ENCODE results near the gene EFCAB10.
"Not testable (repeated sequence)": the region's sequence is repeated elsewhere in the genome, so short reads cannot be mapped to it uniquely, and the experiment has no call there.

The EFCAB10 gene

GRCh38 chr7:105532709-105533460 lies 48.4 kb downstream of the EFCAB10 start:
- Mint-ChIP-seq H3K36me3 (ENCODE audit: insufficient read depth) (peaks cover 29% of the 10 kb centered on the region), H3K9me3 (no peaks in the 10 kb centered on the region), H3K4me1 (ENCODE audit: low read depth in 2 of 2) (peaks cover 19 to 22% of the 10 kb centered on the region in 2 donors), H3K4me3 (peak overlapping the region; percentile 83 to 84), H3K27ac (peak overlapping the region; percentile 86 to 89), H3K27me3 (no peaks in the 10 kb centered on the region)
- no peak for ATAC-seq (replicated peaks)
- no peak for DNase-seq

GRCh38 chr7:105531792-105532671 lies 49.3 kb downstream of the EFCAB10 start, which contains the start of gene RINT1:
Gene RINT1, plus strand, starts transcription at chr7:105532201. Its CDS starts 115 bp downstream, at chr7:105532316.
- Mint-ChIP-seq H3K4me1 (ENCODE audit: low read depth in 2 of 2) (peaks cover 19 to 22% of the 10 kb centered on the region in 2 donors), H3K27me3 (no peaks in the 10 kb centered on the region), H3K9me3 (no peaks in the 10 kb centered on the region), H3K36me3 (ENCODE audit: insufficient read depth) (peaks cover 20% of the 10 kb centered on the region), H3K27ac (peak within 1 kb of the TSS; percentile 86 to 89), H3K4me3 (peak within 1 kb of the TSS; percentile 83 to 84)
- ATAC-seq (replicated peaks) (peak; percentile 87), DNase-seq (peak; percentile 88 to 94 (median 91))

- Mint-ChIP-seq H3K4me1 (ENCODE audit: low read depth in 2 of 2) (peaks cover 18 to 19% of the 10 kb centered on the region in 2 donors), H3K9me3 (no peaks in the 10 kb centered on the region), H3K4me3 (peak overlapping the region; percentile 36 to 84), H3K36me3 (ENCODE audit: insufficient read depth) (peaks cover 13% of the 10 kb centered on the region), H3K27ac (peak overlapping the region in 1 of 2 donors; percentile 86), H3K27me3 (no peaks in the 10 kb centered on the region)
- ATAC-seq (replicated peaks): no peak
- no peak for DNase-seq
Observed at GRCh38 chr7:105530546-105530945, 50.7 kb downstream of the EFCAB10 start.

GRCh38 chr7:105530126-105530525 lies 51.2 kb downstream of the EFCAB10 start:
- H3K36me3 Mint-ChIP-seq (ENCODE audit: insufficient read depth): peaks cover 13% of the 10 kb centered on the region
- no peaks in the 10 kb centered on the region for H3K9me3 Mint-ChIP-seq
- ATAC-seq (replicated peaks) (no peak), DNase-seq (no peak)
- peak overlapping the region; percentile 36 to 84 for H3K4me3 Mint-ChIP-seq
- H3K27ac Mint-ChIP-seq: peak overlapping the region in 1 of 2 donors; percentile 86
- H3K27me3 Mint-ChIP-seq: no peaks in the 10 kb centered on the region
- peaks cover 18 to 19% of the 10 kb centered on the region in 2 donors for H3K4me1 Mint-ChIP-seq (ENCODE audit: low read depth in 2 of 2)

GRCh38 chr7:105527737-105528136 lies 53.6 kb downstream of the EFCAB10 start:
- H3K27me3 Mint-ChIP-seq; H3K36me3 Mint-ChIP-seq (ENCODE audit: insufficient read depth); H3K4me3 Mint-ChIP-seq; DNase-seq; H3K27ac Mint-ChIP-seq; ATAC-seq (replicated peaks); H3K4me1 Mint-ChIP-seq (ENCODE audit: low read depth in 2 of 2); H3K9me3 Mint-ChIP-seq: not testable (repeated sequence)

GRCh38 chr7:105524840-105525239 lies 56.5 kb downstream of the EFCAB10 start:
- Mint-ChIP-seq H3K27me3 (no peaks in the 10 kb centered on the region), H3K4me1 (ENCODE audit: low read depth in 2 of 2) (peaks cover 4 to 9% of the 10 kb centered on the region in 2 donors), H3K27ac (no peak overlapping the region), H3K36me3 (ENCODE audit: insufficient read depth) (peaks cover 6% of the 10 kb centered on the region), H3K9me3 (no peaks in the 10 kb centered on the region), H3K4me3 (no peak overlapping the region)
- DNase-seq: no peak
- ATAC-seq (replicated peaks): no peak

- not testable (repeated sequence) for ATAC-seq (replicated peaks); H3K4me3 Mint-ChIP-seq; H3K36me3 Mint-ChIP-seq (ENCODE audit: insufficient read depth); DNase-seq; H3K27ac Mint-ChIP-seq; H3K9me3 Mint-ChIP-seq; H3K27me3 Mint-ChIP-seq; H3K4me1 Mint-ChIP-seq (ENCODE audit: low read depth in 2 of 2)
Observed at GRCh38 chr7:105524423-105524822, 56.9 kb downstream of the EFCAB10 start.

GRCh38 chr7:105521717-105522463 lies 59.4 kb downstream of the EFCAB10 start, which contains the start of gene PUS7:
Gene PUS7, minus strand, starts transcription at chr7:105522271. Its CDS starts 13,759 bp downstream, at chr7:105508512.
- DNase-seq: peak; percentile 52 to 64 (median 62)
- Mint-ChIP-seq H3K4me1 (ENCODE audit: low read depth in 2 of 2) (peaks cover 9 to 10% of the 10 kb centered on the region in 2 donors), H3K36me3 (ENCODE audit: insufficient read depth) (peaks cover 4% of the 10 kb centered on the region), H3K4me3 (peak within 1 kb of the TSS; percentile 94 to 97), H3K27me3 (no peaks in the 10 kb centered on the region), H3K27ac (peak within 1 kb of the TSS; percentile 69 to 84), H3K9me3 (no peaks in the 10 kb centered on the region)
- ATAC-seq (replicated peaks): peak; percentile 91

GRCh38 chr7:105521027-105521716 lies 60.1 kb downstream of the EFCAB10 start:
- Mint-ChIP-seq H3K27me3 (no peaks in the 10 kb centered on the region), H3K4me3 (peak overlapping the region; percentile 94 to 97), H3K27ac (peak overlapping the region; percentile 69 to 84), H3K9me3 (no peaks in the 10 kb centered on the region), H3K36me3 (ENCODE audit: insufficient read depth) (peaks cover 4% of the 10 kb centered on the region), H3K4me1 (ENCODE audit: low read depth in 2 of 2) (peaks cover 9 to 10% of the 10 kb centered on the region in 2 donors)
- peak; percentile 38 for ATAC-seq (replicated peaks)
- DNase-seq: peak; percentile 7 to 26 (median 24)

- H3K9me3 Mint-ChIP-seq; H3K27ac Mint-ChIP-seq; H3K4me1 Mint-ChIP-seq (ENCODE audit: low read depth in 2 of 2); H3K36me3 Mint-ChIP-seq (ENCODE audit: insufficient read depth); DNase-seq; ATAC-seq (replicated peaks); H3K27me3 Mint-ChIP-seq: not testable (repeated sequence)
- peak overlapping the region; percentile 44 to 97 for H3K4me3 Mint-ChIP-seq
Observed at GRCh38 chr7:105520620-105521019, 60.7 kb downstream of the EFCAB10 start.

- Mint-ChIP-seq H3K27me3 (no peaks in the 10 kb centered on the region), H3K27ac (no peak overlapping the region), H3K4me1 (ENCODE audit: low read depth in 2 of 2) (peaks cover 9 to 10% of the 10 kb centered on the region in 2 donors), H3K36me3 (ENCODE audit: insufficient read depth) (peaks cover 8% of the 10 kb centered on the region), H3K9me3 (no peaks in the 10 kb centered on the region), H3K4me3 (peak overlapping the region in 1 of 2 donors; percentile 35)
- DNase-seq: no peak
- no peak for ATAC-seq (replicated peaks)
Observed at GRCh38 chr7:105519353-105519752, 61.9 kb downstream of the EFCAB10 start.

- DNase-seq; ATAC-seq (replicated peaks); H3K27ac Mint-ChIP-seq; H3K9me3 Mint-ChIP-seq; H3K4me3 Mint-ChIP-seq; H3K27me3 Mint-ChIP-seq: not testable (repeated sequence)
- peaks cover 10% of the 10 kb centered on the region for H3K36me3 Mint-ChIP-seq (ENCODE audit: insufficient read depth)
- peaks cover 2 to 12% of the 10 kb centered on the region in 2 donors for H3K4me1 Mint-ChIP-seq (ENCODE audit: low read depth in 2 of 2)
Observed at GRCh38 chr7:105515610-105516009, 65.7 kb downstream of the EFCAB10 start.
